PC-3 (cell line): Measurements from ENCODE around the gene A2ML1. TPM values are rescaled to one million over a fixed set of nuclear protein-coding genes. Genes with fewer than 3 reads are reported as not detected.
"Not testable (repeated sequence)": the region's sequence is repeated elsewhere in the genome, so short reads cannot be mapped to it uniquely, and the experiment has no call there.

Source experiments
- ATAC-seq: fragments of 200-7000 bp; cut with Tn5 transposase; 2 replicates; pipeline ENCODE4 v1.9.1; 2020; ENCODE audit warnings: mild to moderate bottlenecking, moderate library complexity
- BruUV-seq: library from RNA; stranded (reverse); fragments of 400-500 nt; replicated peaks from 2 replicates; lab custom pipeline; 2021; lab: Mats Ljungman, UMichigan
- CTCF ChIA-PET: fragments of 300-600 bp; sonication (Branson Sonifier 250); formaldehyde crosslinking; loops from one replicate; lab custom pipeline; 2022; ENCODE audit warnings: antibody characterized with exemption; lab: Charles Lee
- POLR2A ChIA-PET: fragments of 300-600 bp; sonication (Branson Sonifier 250); formaldehyde crosslinking; loops from one replicate; lab custom pipeline; 2022; ENCODE audit warnings: antibody characterized with exemption; ENCODE audit not compliant: unreplicated experiment; lab: Charles Lee
- DNase-seq: peaks from one replicate; pipeline ENCODE4 v3.0.0-alpha.2; 2015
- H2AFZ ChIP-seq: fragments of 300-600 bp; sonication (generic); 2 replicates; pipeline ENCODE4 v1.6.0; 2016; ENCODE audit warnings: antibody characterized with exemption, low read length
- H3F3A ChIP-seq: fragments of 300-600 bp; sonication (generic); one replicate; pipeline ENCODE4 v1.6.0; 2017; ENCODE audit warnings: antibody characterized with exemption, low read length, control low read depth, mild to moderate bottlenecking; ENCODE audit not compliant: unreplicated experiment
- H3K27ac ChIP-seq: fragments of 300-600 bp; sonication (generic); 2 replicates; pipeline ENCODE4 v1.5.1; 2016; ENCODE audit warnings: mild to moderate bottlenecking, low read length
- H3K27me3 ChIP-seq: fragments of 300-600 bp; sonication (generic); 2 replicates; pipeline ENCODE4 v1.6.1; 2016; ENCODE audit warnings: low read length, mixed read lengths
- H3K36me3 ChIP-seq: fragments of 300-600 bp; sonication (generic); 2 replicates; pipeline ENCODE4 v1.6.1; 2016; ENCODE audit warnings: low read depth, mixed run types, low read length, mixed read lengths
- H3K4me1 ChIP-seq: fragments of 300-600 bp; sonication (generic); 2 replicates; pipeline ENCODE4 v1.5.1; 2016; ENCODE audit warnings: low read length; ENCODE audit not compliant: insufficient read depth
- H3K4me2 ChIP-seq: fragments of 300-600 bp; sonication (generic); 2 replicates; pipeline ENCODE4 v1.6.0; 2016; ENCODE audit warnings: low read length
- H3K4me3 ChIP-seq: fragments of 300-600 bp; sonication (generic); 2 replicates; pipeline ENCODE4 v1.5.1; 2016; ENCODE audit warnings: mild to moderate bottlenecking, low read length, mixed read lengths
- H3K79me2 ChIP-seq: fragments of 300-600 bp; sonication (generic); 2 replicates; pipeline ENCODE4 v1.6.1; 2017; ENCODE audit warnings: low read length, mixed read lengths
- H3K9ac ChIP-seq: fragments of 300-600 bp; sonication (generic); 2 replicates; pipeline ENCODE4 v1.6.0; 2016; ENCODE audit warnings: mild to moderate bottlenecking, low read length
- H3K9me2 ChIP-seq: fragments of 300-600 bp; sonication (generic); replicated peaks from 2 replicates; pipeline ENCODE4 v1.6.1; 2016; ENCODE audit warnings: mixed run types, low read length, mixed read lengths
- H3K9me3 ChIP-seq: fragments of 300-600 bp; sonication (generic); 2 replicates; pipeline ENCODE4 v1.6.1; 2016; ENCODE audit warnings: low read length, mixed read lengths
- H4K20me1 ChIP-seq: fragments of 300-600 bp; sonication (generic); 2 replicates; pipeline ENCODE4 v1.6.1; 2016; ENCODE audit warnings: low read length, mixed read lengths
- EZH2 ChIP-seq: fragments of 300-600 bp; sonication (generic); IDR thresholded peaks from one replicate; pipeline ENCODE4 v1.6.1; 2017; ENCODE audit warnings: antibody characterized with exemption, mild to moderate bottlenecking, low read length; ENCODE audit not compliant: unreplicated experiment
- EZH2phosphoT487 ChIP-seq: fragments of 300-600 bp; sonication (generic); IDR thresholded peaks from 2 replicates; pipeline ENCODE4 v1.6.1; 2018; ENCODE audit warnings: mild to moderate bottlenecking, antibody characterized with exemption, low read length, borderline replicate concordance
- intact Hi-C: fragments of 100-400 bp; cut with micrococcal nuclease; formaldehyde crosslinking; loops from 2 replicates; pipeline ENCODE4 v1.9.0; 2023
- total RNA-seq: library from RNA; depleted of rRNA; stranded (reverse); fragments of >200 nt; gene quantifications from 2 replicates; pipeline ENCODE4 v1.2.3, GENCODE V29; 2014
- TF ChIP-seq, protein P1 (sequence below): fragments of 300-600 bp; sonication (generic); conservative IDR thresholded peaks from 2 replicates; pipeline ENCODE4 v1.5.1; 2017; ENCODE audit warnings: antibody characterized with exemption, low read depth, mild to moderate bottlenecking, low read length

A2ML1 gene
- total RNA-seq, 1 experiment from 2014 or later: 0.36 TPM

DNA sequence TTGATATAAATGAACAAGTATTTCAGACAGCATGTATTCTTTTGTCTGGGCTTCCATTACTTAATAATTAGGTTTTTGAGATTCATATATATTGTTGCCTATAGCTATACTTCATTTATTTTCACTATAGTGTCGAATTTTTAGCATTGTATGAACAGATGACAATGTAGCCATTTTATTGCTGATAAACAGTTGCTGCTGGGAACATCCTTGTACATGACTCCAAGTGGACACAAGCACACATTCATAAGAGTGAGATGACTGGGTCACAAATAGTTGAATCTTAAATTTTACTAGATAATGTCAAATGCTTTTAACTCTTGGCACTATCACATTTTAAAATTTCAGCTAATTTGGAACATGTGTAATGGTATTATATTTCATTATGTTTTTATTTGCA lies 72.6 kb downstream of the A2ML1 start:
- no TSS peak for BruUV-seq
- Histone ChIP-seq H2AFZ (no peak overlapping the region), H3K79me2 (no peaks in the 10 kb centered on the region), H3K9me2 (no peaks in the 10 kb centered on the region), H3K27ac (no peak overlapping the region), H3K27me3 (0 out of 2 replicates have a peak, but pooled peaks cover 9% of the 10 kb centered on the region), H3K9ac (no peak overlapping the region), H3F3A (no peaks in the 10 kb centered on the region), H3K9me3 (no peaks in the 10 kb centered on the region), H3K4me2 (no peak overlapping the region), H3K4me1 (no peaks in the 10 kb centered on the region), H4K20me1 (no peaks in the 10 kb centered on the region), H3K4me3 (no peak overlapping the region), H3K36me3 (no peaks in the 10 kb centered on the region)
- no peak for TF ChIP-seq EZH2
- no peak for TF ChIP-seq EZH2phosphoT487
- TF ChIP-seq, protein P1, sequence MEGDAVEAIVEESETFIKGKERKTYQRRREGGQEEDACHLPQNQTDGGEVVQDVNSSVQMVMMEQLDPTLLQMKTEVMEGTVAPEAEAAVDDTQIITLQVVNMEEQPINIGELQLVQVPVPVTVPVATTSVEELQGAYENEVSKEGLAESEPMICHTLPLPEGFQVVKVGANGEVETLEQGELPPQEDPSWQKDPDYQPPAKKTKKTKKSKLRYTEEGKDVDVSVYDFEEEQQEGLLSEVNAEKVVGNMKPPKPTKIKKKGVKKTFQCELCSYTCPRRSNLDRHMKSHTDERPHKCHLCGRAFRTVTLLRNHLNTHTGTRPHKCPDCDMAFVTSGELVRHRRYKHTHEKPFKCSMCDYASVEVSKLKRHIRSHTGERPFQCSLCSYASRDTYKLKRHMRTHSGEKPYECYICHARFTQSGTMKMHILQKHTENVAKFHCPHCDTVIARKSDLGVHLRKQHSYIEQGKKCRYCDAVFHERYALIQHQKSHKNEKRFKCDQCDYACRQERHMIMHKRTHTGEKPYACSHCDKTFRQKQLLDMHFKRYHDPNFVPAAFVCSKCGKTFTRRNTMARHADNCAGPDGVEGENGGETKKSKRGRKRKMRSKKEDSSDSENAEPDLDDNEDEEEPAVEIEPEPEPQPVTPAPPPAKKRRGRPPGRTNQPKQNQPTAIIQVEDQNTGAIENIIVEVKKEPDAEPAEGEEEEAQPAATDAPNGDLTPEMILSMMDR: no peak
- ATAC-seq (no peak), DNase-seq (no peak)
- ChIA-PET POLR2A (no interaction called here), CTCF (no interaction called here)
- intact Hi-C loops: loop anchor here (10.0 kb wide), 1 partner anchor 210 kb away; no protein-coding TSS in a partner anchor

DNA sequence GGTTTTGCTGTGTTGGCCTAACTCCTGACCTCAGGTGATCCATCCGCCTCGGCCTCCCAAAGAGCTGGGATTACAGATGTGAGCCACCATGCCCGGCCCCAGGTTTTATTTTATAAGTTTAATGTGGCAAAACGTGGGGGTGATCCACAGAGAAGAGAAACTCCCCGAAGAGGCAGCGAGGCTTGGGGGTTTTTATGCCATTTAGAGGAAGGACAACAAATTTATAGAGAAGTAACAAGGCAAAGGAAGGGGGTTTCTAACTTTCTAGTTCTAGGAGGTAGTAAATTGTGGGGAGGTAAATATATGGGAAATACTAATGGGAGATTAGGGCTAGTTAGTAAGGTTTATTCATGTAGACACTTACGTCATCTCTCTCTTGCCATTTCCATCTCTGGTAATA lies 74.7 kb downstream of the A2ML1 start:
- H3K4me3 ChIP-seq: no peak overlapping the region
- 0 out of 2 replicates have a peak, but pooled peaks cover 9% of the 10 kb centered on the region for H3K27me3 ChIP-seq
- no peaks in the 10 kb centered on the region for H3K9me3 ChIP-seq
- ChIA-PET CTCF (no interaction called here), POLR2A (no interaction called here)
- H3K27ac ChIP-seq: no peak overlapping the region
- TF ChIP-seq, protein P1: no peak
- TF ChIP-seq EZH2 (no peak), EZH2phosphoT487 (no peak)
- no peaks in the 10 kb centered on the region for H3F3A ChIP-seq
- H3K9ac ChIP-seq: no peak overlapping the region
- no peak overlapping the region for H3K4me2 ChIP-seq
- H3K36me3 ChIP-seq: no peaks in the 10 kb centered on the region
- BruUV-seq: no TSS peak
- H2AFZ ChIP-seq: no peak overlapping the region
- H4K20me1 ChIP-seq: no peaks in the 10 kb centered on the region
- H3K4me1 ChIP-seq: no peaks in the 10 kb centered on the region
- no peaks in the 10 kb centered on the region for H3K9me2 ChIP-seq
- ATAC-seq: no peak
- intact Hi-C loops: loop anchor here (10.0 kb wide), 1 partner anchor 212 kb away; no protein-coding TSS in a partner anchor
- no peak for DNase-seq
- no peaks in the 10 kb centered on the region for H3K79me2 ChIP-seq

DNA sequence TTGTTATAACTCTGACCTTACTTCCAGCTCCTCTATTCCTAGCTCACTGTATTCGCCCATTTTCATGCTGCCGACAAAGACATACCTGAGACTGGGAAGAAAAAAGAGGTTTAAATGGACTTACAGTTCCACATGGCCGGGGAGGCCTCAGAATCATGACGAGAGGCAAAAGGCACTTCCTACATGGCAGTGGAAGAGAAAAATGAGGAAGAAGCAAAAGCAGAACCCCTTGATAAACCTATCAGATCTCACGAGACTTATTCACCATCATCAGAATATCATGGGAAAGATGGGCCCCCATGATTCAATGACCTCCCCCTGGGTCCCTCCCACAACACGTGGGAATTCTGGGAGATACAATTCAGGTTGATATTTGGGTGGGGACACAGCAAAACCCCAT lies 77.4 kb downstream of the A2ML1 start:
- DNase-seq (no peak), ATAC-seq (no peak)
- Histone ChIP-seq H3K9me3 (no peaks in the 10 kb centered on the region), H3K9me2 (no peaks in the 10 kb centered on the region), H3K79me2 (no peaks in the 10 kb centered on the region), H2AFZ (no peak overlapping the region), H3K27ac (no peak overlapping the region), H3F3A (no peaks in the 10 kb centered on the region), H3K4me1 (no peaks in the 10 kb centered on the region), H3K36me3 (no peaks in the 10 kb centered on the region), H3K4me2 (no peak overlapping the region), H4K20me1 (no peaks in the 10 kb centered on the region), H3K9ac (no peak overlapping the region), H3K27me3 (0 out of 2 replicates have a peak, but pooled peaks cover 9% of the 10 kb centered on the region), H3K4me3 (no peak overlapping the region)
- intact Hi-C loops: loop anchor here (10.0 kb wide), 1 partner anchor 215 kb away; no protein-coding TSS in a partner anchor
- CTCF ChIA-PET: no interaction called here
- POLR2A ChIA-PET: no interaction called here
- TF ChIP-seq EZH2phosphoT487 (no peak), EZH2 (no peak)
- TF ChIP-seq, protein P1: no peak
- no TSS peak for BruUV-seq

DNA sequence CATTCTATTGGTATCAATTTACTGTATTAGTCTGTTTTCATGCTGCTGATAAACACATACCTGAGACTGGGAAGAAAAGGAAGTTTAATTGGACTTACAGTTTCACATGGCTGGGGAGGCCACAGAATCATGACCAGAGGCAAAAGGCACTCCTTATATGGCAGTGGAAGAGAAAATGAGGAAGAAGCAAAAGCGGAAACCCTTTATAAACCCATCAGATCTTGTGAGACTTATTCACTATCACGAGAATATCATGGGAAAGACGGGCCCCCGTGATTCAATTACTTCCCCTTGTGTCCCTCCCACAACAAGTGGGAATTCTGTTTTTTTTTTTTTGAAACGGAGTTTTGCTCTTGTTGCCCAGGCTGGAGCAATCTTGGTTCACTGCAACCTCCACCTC lies 80.3 kb downstream of the A2ML1 start:
- H4K20me1 ChIP-seq, CTCF ChIA-PET, DNase-seq, H3K4me1 ChIP-seq, BruUV-seq, H3K4me3 ChIP-seq, H3K79me2 ChIP-seq, H2AFZ ChIP-seq, H3K9me3 ChIP-seq, H3K36me3 ChIP-seq, H3K9ac ChIP-seq, POLR2A ChIA-PET, H3K27ac ChIP-seq, intact Hi-C loops, H3F3A ChIP-seq, H3K4me2 ChIP-seq, H3K9me2 ChIP-seq, ATAC-seq, H3K27me3 ChIP-seq: not testable (repeated sequence)
